ENCODE results near the gene AKNA. TPM values are rescaled to one million over a fixed set of nuclear protein-coding genes. Genes with fewer than 3 reads are reported as not detected.

The AKNA gene
- total RNA-seq, 2 donors from 2014 or later = 204 to 246 TPM

DNA sequence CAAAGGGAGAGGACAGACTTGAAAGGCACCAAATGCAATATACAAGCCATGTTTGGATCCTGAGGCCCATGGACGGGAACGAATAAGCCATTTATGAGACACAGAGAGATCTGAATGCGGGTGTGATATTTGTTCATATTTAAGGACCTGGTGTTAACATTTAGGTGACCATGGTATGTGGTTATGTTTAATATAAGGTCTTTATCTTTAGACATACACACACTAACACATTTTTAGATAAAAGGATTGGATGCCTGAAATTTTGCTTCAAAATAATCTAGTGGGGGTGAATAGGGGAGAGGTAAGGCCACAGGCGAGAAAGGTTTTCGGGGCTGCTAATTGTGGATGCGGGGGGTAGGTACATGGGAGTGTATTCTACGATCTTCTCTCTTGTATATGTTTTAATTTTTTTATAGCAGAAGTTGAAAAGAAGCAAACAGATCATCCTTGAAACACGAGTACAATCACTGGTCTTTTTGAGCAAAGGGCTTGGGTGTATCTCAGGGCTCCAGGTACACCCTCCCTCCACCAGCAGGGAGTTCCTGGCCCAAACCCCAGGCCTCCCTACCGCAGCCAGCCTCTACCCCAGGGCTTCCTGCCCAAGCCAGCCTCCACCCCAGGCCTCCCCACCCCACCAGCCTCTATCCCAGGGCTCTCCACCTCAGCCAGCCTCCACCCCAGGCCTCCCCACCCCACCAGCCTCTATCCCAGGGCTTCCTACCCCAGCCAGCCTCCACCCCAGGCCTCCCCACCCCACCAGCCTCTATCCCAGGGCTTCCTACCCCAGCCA is 12.2 kb downstream of the AKNA start:
- H3K4me1 Mint-ChIP-seq (ENCODE audit: low read depth) = peaks cover 95% of the 10 kb centered on the region
- H3K9me3 Mint-ChIP-seq = no peaks in the 10 kb centered on the region
- H3K36me3 Mint-ChIP-seq (ENCODE audit: insufficient read depth in 2 of 2) = peaks cover 16 to 46% of the 10 kb centered on the region in 2 donors
- H3K27me3 Mint-ChIP-seq (ENCODE audit: low read depth) = no peaks in the 10 kb centered on the region
- DNase-seq (no peak), ATAC-seq (replicated peaks in 1 of 2) (no peak)
- H3K4me3 Mint-ChIP-seq = peak overlapping the region; percentile 9 to 80
- peak overlapping the region; percentile 66 for H3K27ac Mint-ChIP-seq

DNA sequence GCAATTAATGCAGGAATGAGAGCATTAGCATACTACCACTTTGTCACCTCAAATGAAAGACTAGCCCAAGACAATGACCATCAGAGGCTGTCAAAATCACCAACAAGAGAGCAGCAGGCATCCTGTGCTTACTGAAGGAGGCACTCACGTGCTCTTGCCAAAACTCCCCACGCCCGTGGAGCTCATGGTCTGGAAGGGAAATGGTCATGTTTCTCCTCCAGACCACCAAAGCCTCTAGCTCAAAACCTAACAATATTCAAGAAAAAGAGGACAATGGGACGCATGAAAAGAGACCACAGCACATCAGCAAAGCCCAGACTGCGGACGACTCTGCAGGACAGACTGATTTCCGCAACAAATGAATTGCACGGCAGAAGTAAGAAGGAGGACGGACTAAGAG is 12.8 kb downstream of the AKNA start:
- H3K36me3 Mint-ChIP-seq (ENCODE audit: insufficient read depth in 2 of 2) = peaks cover 16 to 43% of the 10 kb centered on the region in 2 donors
- H3K4me3 Mint-ChIP-seq = peak overlapping the region; percentile 9 to 80
- H3K27ac Mint-ChIP-seq = peak overlapping the region; percentile 66
- no peaks in the 10 kb centered on the region for H3K27me3 Mint-ChIP-seq (ENCODE audit: low read depth)
- no peaks in the 10 kb centered on the region for H3K9me3 Mint-ChIP-seq
- ATAC-seq (replicated peaks in 1 of 2) (no peak), DNase-seq (no peak)
- H3K4me1 Mint-ChIP-seq (ENCODE audit: low read depth) = peaks cover 89% of the 10 kb centered on the region

DNA sequence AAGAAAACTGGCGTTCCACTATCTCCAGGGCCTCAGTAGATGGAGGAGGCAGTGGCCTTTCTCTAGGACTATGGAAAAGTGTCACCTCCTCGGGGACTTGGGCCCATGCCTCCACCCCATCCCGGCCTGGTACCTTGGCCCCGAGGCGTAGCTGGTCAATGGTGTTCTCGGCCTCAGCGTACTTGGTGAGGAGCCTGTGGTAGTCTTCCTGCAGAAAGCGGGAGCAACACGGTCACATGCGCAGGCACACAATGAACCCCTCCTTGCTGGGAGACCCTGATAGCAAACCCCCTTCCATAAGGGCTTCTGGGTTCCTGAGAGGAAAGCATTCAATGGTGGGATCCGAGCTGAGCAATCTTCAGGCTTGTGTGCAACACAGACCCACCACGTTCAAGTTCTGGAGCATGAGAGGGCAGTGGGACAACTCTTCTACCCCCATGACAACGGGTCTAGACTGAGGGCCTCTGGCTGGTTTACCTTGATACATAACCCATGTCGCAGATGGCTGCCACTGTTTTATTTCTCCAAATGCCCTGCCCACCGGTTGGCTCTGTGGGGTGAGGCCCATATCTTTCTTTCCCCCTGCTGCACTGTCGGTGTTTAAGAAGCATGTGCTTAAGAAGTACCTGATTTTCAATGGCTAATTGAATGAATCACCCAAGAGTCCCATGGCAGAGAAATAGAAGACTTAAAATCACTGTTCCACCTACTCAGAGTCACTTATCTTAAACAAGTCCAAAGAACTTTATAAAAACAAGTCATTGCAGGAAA is 13.6 kb downstream of the AKNA start:
- Mint-ChIP-seq H3K36me3 (ENCODE audit: insufficient read depth in 2 of 2) (peaks cover 20 to 45% of the 10 kb centered on the region in 2 donors), H3K27me3 (ENCODE audit: low read depth) (no peaks in the 10 kb centered on the region), H3K9me3 (no peaks in the 10 kb centered on the region), H3K27ac (peak overlapping the region; percentile 66), H3K4me3 (peak overlapping the region; percentile 50 to 80), H3K4me1 (ENCODE audit: low read depth) (peaks cover 89% of the 10 kb centered on the region)
- ATAC-seq (replicated peaks in 1 of 2) (peak; percentile 3 to 6), DNase-seq (peak in 1 of 2 donors; percentile 34)

DNA sequence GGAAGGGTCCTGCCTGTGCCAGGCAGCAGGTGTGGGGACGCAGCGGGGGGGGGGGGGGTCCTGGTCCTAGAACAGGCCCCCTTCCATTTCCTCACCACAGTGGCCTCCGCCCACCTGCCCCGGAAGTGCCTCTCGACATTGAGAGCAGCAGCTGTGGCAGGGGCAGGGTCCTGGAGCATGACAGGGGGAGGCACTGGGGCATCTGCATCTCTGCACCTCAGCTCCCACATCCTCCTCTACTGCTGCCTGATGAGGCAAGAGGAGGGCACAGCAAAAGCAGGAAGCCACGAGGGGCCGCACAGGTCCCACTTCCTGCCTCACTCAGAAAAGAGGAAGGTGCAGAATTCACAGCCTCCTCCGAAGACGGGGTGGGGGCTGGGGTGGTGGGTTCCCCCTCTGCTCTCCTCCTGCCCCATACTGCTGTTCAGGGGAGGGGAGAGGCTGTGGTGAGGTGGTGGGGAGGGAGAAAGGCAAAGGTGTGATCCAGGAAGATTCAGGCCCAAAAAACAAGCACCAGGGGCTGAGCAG is 14.8 kb downstream of the AKNA start:
- H3K27me3 Mint-ChIP-seq (ENCODE audit: low read depth) = no peaks in the 10 kb centered on the region
- H3K4me3 Mint-ChIP-seq = peak overlapping the region; percentile 72 to 77
- peaks cover 11 to 41% of the 10 kb centered on the region in 2 donors for H3K36me3 Mint-ChIP-seq (ENCODE audit: insufficient read depth in 2 of 2)
- DNase-seq (peak; percentile 82 to 88), ATAC-seq (replicated peaks in 1 of 2) (peak; percentile 88 to 92)
- peak overlapping the region; percentile 73 for H3K27ac Mint-ChIP-seq
- peaks cover 84% of the 10 kb centered on the region for H3K4me1 Mint-ChIP-seq (ENCODE audit: low read depth)
- H3K9me3 Mint-ChIP-seq = no peaks in the 10 kb centered on the region

GRCh38 chr9:114371973-114372917 is 15.5 kb downstream of the AKNA start:
- no peaks in the 10 kb centered on the region for H3K9me3 Mint-ChIP-seq
- peak; percentile 40 to 50 for ATAC-seq (replicated peaks in 1 of 2)
- peak overlapping the region; percentile 72 to 77 for H3K4me3 Mint-ChIP-seq
- DNase-seq = peak in 1 of 2 donors; percentile 40
- peaks cover 85% of the 10 kb centered on the region for H3K4me1 Mint-ChIP-seq (ENCODE audit: low read depth)
- H3K36me3 Mint-ChIP-seq (ENCODE audit: insufficient read depth in 2 of 2) = peaks cover 6 to 38% of the 10 kb centered on the region in 2 donors
- peak overlapping the region; percentile 72 for H3K27ac Mint-ChIP-seq
- H3K27me3 Mint-ChIP-seq (ENCODE audit: low read depth) = no peaks in the 10 kb centered on the region

GRCh38 chr9:114371343-114371944 is 16.3 kb downstream of the AKNA start:
- ATAC-seq (replicated peaks in 1 of 2) (no peak), DNase-seq (no peak)
- H3K4me1 Mint-ChIP-seq (ENCODE audit: low read depth) = peaks cover 86% of the 10 kb centered on the region
- peak overlapping the region; percentile 72 to 77 for H3K4me3 Mint-ChIP-seq
- H3K9me3 Mint-ChIP-seq = no peaks in the 10 kb centered on the region
- peak overlapping the region; percentile 72 for H3K27ac Mint-ChIP-seq
- H3K27me3 Mint-ChIP-seq (ENCODE audit: low read depth) = no peaks in the 10 kb centered on the region
- peaks cover 7 to 42% of the 10 kb centered on the region in 2 donors for H3K36me3 Mint-ChIP-seq (ENCODE audit: insufficient read depth in 2 of 2)

- Mint-ChIP-seq H3K27ac (peak overlapping the region; percentile 61), H3K9me3 (no peaks in the 10 kb centered on the region), H3K4me3 (peak overlapping the region; percentile 8), H3K4me1 (ENCODE audit: low read depth) (peaks cover 88% of the 10 kb centered on the region), H3K36me3 (ENCODE audit: insufficient read depth in 2 of 2) (peaks cover 10 to 43% of the 10 kb centered on the region in 2 donors), H3K27me3 (ENCODE audit: low read depth) (no peaks in the 10 kb centered on the region)
- ATAC-seq (replicated peaks in 1 of 2) = no peak
- no peak for DNase-seq
Measured at GRCh38 chr9:114370968-114371320, 16.8 kb downstream of the AKNA start.

DNA sequence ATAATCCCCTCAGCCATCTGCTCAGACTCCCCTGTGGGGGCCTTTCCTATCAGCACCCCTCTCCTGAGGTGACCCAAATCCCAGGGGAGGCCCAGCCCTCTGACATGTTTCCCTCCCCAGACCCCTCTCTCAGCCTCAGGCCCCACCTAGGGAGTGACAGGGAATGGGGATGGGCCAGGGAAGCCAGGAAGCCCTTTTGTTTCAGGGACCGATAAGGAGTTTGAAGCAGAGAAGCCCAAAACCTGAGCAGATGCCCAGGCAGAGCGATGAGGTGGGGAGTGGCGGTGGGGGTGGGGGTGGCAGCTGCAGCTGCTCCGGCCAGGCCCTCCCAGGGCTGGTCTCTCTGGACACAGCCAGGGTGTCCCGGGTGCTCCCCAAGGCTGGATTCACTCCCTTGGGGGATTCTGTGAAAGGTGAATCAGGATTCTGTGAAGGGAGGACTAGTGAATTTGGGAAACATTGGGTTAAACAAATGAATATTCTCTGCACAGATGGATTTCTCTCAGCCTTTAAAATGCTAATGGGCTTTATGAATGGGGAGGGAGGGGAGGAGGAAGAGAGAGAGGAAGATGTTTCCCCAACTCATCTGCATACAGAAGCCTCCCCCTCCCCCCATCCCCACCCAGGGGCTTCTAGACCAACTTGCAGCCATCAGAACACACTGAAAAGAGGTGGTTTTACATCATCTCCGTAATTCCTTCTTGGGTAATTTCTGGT is 17.4 kb downstream of the AKNA start:
- H3K9me3 Mint-ChIP-seq = no peaks in the 10 kb centered on the region
- H3K36me3 Mint-ChIP-seq (ENCODE audit: insufficient read depth in 2 of 2) = peaks cover 10 to 42% of the 10 kb centered on the region in 2 donors
- no peak overlapping the region for H3K27ac Mint-ChIP-seq
- no peak overlapping the region for H3K4me3 Mint-ChIP-seq
- DNase-seq (no peak), ATAC-seq (replicated peaks in 1 of 2) (no peak)
- H3K4me1 Mint-ChIP-seq (ENCODE audit: low read depth) = peaks cover 89% of the 10 kb centered on the region
- no peaks in the 10 kb centered on the region for H3K27me3 Mint-ChIP-seq (ENCODE audit: low read depth)

- peaks cover 86% of the 10 kb centered on the region for H3K4me1 Mint-ChIP-seq (ENCODE audit: low read depth)
- peak overlapping the region in 1 of 2 donors; percentile 0 for H3K4me3 Mint-ChIP-seq
Measured at GRCh38 chr9:114369216-114370130, 18.3 kb downstream of the AKNA start.

GRCh38 chr9:114367772-114368569 is 19.8 kb downstream of the AKNA start:
- DNase-seq = no peak
- peaks cover 13 to 53% of the 10 kb centered on the region in 2 donors for H3K36me3 Mint-ChIP-seq (ENCODE audit: insufficient read depth in 2 of 2)
- peak overlapping the region; percentile 99 for H3K27ac Mint-ChIP-seq
- no peaks in the 10 kb centered on the region for H3K9me3 Mint-ChIP-seq
- peak overlapping the region; percentile 65 to 67 for H3K4me3 Mint-ChIP-seq
- ATAC-seq (replicated peaks in 1 of 2) = no peak
- H3K27me3 Mint-ChIP-seq (ENCODE audit: low read depth) = no peaks in the 10 kb centered on the region
- H3K4me1 Mint-ChIP-seq (ENCODE audit: low read depth) = peaks cover 86% of the 10 kb centered on the region

More at GRCh38 chr9:114369216-114370130, 18.3 kb downstream of the AKNA start:
- Mint-ChIP-seq H3K9me3 (no peaks in the 10 kb centered on the region), H3K27ac (peak overlapping the region; percentile 4), H3K27me3 (ENCODE audit: low read depth) (no peaks in the 10 kb centered on the region), H3K36me3 (ENCODE audit: insufficient read depth in 2 of 2) (peaks cover 11 to 45% of the 10 kb centered on the region in 2 donors)
- DNase-seq (no peak), ATAC-seq (replicated peaks in 1 of 2) (no peak)
